ENCODE measurements around the gene HRAS. TPM values are rescaled to one million over a fixed set of nuclear protein-coding genes. Genes with fewer than 3 reads are reported as not detected.

The HRAS gene
- total RNA-seq, 1 donor from 2014 or later: 21.2 TPM

DNA sequence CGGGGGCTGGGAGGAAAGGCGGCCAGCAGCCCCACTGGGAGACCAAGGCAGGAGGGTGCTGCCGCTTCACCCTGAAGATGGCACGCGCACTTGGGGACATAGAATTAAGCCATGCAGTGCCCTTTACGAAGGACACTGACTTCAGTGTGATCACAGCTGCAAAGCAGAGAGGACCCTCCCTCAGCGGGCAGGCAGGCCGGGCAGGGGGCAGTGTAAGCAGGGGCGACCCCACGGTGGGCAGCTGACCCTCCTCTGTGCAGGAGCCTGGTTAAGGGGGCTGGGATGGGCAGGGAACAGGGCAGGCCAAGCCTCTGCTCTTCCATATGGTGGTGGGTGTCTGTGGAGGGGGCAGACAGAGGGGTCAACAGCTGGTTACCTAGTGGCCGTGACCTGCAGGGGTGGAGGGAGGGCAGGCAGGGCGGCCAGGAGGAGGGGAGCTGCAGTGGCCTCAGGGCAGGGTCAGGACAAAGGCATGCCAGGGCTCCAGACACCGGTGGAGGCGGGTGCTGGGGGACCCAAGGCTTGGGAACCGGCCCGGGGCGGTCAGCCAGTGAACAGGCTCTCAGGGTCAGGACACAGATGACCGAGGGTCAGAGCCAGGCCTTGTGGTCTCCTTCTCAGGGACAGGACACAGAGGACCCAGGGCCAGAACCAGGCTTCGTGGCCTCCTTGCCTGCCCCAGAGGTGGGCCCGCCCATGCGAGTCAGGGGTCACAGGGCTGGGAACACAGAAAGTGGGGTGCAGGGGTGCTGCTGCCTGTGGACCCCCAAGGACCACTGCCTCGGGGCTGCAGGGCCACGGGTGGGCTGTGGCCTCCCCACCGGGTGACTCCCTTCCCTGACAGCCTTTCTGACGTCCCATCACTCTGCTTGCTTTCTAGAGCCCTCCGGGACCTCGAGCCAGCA, 18.0 kb upstream of the HRAS start:
- no peaks in the 10 kb centered on the region for H3K36me3 Mint-ChIP-seq
- Histone ChIP-seq H3K9me3 (ENCODE audit: low read depth) (no peaks in the 10 kb centered on the region), H3K27me3 (peaks cover 41% of the 10 kb centered on the region), H3K79me2 (ENCODE audit: low read depth) (no peaks in the 10 kb centered on the region), H3K27ac (no peak overlapping the region), H3K36me3 (no peaks in the 10 kb centered on the region), H4K20me1 (ENCODE audit: low read depth) (peaks cover 11% of the 10 kb centered on the region), H3F3A (ENCODE audit: low read depth) (peaks cover 20% of the 10 kb centered on the region), H3K4me3 (no peak overlapping the region), H2AFZ (replicated peaks) (no peak overlapping the region), H3K4me2 (no peak overlapping the region), H3K9ac (no peak overlapping the region), H3K4me1 (peaks cover 7% of the 10 kb centered on the region)
- no peak for TF ChIP-seq EZH2 (IDR thresholded peaks at IDR 0.05)
- TF ChIP-seq, protein P1, sequence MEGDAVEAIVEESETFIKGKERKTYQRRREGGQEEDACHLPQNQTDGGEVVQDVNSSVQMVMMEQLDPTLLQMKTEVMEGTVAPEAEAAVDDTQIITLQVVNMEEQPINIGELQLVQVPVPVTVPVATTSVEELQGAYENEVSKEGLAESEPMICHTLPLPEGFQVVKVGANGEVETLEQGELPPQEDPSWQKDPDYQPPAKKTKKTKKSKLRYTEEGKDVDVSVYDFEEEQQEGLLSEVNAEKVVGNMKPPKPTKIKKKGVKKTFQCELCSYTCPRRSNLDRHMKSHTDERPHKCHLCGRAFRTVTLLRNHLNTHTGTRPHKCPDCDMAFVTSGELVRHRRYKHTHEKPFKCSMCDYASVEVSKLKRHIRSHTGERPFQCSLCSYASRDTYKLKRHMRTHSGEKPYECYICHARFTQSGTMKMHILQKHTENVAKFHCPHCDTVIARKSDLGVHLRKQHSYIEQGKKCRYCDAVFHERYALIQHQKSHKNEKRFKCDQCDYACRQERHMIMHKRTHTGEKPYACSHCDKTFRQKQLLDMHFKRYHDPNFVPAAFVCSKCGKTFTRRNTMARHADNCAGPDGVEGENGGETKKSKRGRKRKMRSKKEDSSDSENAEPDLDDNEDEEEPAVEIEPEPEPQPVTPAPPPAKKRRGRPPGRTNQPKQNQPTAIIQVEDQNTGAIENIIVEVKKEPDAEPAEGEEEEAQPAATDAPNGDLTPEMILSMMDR (IDR thresholded peaks at IDR 0.05): no peak
- TF ChIP-seq EZH2phosphoT487 (IDR thresholded peaks at IDR 0.05): no peak
- H3K9me3 Mint-ChIP-seq: peaks cover 2% of the 10 kb centered on the region
- peaks cover 10% of the 10 kb centered on the region for H3K4me1 Mint-ChIP-seq
- peak overlapping the region; percentile 50 for H3K27ac Mint-ChIP-seq
- no peak overlapping the region for H3K4me3 Mint-ChIP-seq
- DNase-seq (ENCODE audit: low spot score): no peak
- peaks cover 13% of the 10 kb centered on the region for H3K27me3 Mint-ChIP-seq (ENCODE audit: insufficient read depth, low read depth)

DNA sequence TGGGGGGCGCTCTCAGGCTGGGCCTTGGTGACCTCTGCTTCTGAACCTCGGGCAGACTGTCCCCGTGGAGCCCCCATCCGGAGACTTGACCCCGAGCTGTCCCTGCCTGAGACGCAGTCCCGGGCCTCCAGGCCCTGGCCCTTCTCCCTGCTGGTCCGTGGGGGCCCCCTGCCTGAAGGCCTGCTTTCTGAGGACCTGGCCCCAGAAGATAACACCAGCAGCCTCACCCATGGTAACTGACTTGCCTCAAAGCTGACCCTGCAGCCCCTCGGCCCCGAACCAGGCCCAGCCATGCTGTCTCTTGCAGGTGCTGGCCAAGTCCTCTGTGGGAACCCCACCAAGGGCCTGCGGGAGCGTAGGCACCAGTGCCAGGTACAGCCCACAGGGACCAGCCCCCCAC, 16.2 kb upstream of the HRAS start:
- H3K79me2 ChIP-seq (ENCODE audit: low read depth): no peaks in the 10 kb centered on the region
- Mint-ChIP-seq H3K36me3 (no peaks in the 10 kb centered on the region), H3K27ac (no peak overlapping the region), H3K4me3 (no peak overlapping the region), H3K27me3 (ENCODE audit: insufficient read depth, low read depth) (peaks cover 6% of the 10 kb centered on the region), H3K9me3 (no peaks in the 10 kb centered on the region), H3K4me1 (peaks cover 10% of the 10 kb centered on the region)
- H3K27me3 ChIP-seq: peaks cover 24% of the 10 kb centered on the region
- H3K4me1 ChIP-seq: peaks cover 7% of the 10 kb centered on the region
- no peak overlapping the region for H3K27ac ChIP-seq
- H3K9me3 ChIP-seq (ENCODE audit: low read depth): no peaks in the 10 kb centered on the region
- no peak overlapping the region for H2AFZ ChIP-seq (replicated peaks)
- no peak overlapping the region for H3K4me2 ChIP-seq
- H4K20me1 ChIP-seq (ENCODE audit: low read depth): peaks cover 4% of the 10 kb centered on the region
- no peak overlapping the region for H3K4me3 ChIP-seq
- H3K9ac ChIP-seq: no peak overlapping the region
- TF ChIP-seq, protein P1 (IDR thresholded peaks at IDR 0.05): no peak
- TF ChIP-seq EZH2phosphoT487 (IDR thresholded peaks at IDR 0.05) (no peak), EZH2 (IDR thresholded peaks at IDR 0.05) (no peak)
- H3K36me3 ChIP-seq: no peaks in the 10 kb centered on the region
- peaks cover 9% of the 10 kb centered on the region for H3F3A ChIP-seq (ENCODE audit: low read depth)
- DNase-seq (ENCODE audit: low spot score): no peak

DNA sequence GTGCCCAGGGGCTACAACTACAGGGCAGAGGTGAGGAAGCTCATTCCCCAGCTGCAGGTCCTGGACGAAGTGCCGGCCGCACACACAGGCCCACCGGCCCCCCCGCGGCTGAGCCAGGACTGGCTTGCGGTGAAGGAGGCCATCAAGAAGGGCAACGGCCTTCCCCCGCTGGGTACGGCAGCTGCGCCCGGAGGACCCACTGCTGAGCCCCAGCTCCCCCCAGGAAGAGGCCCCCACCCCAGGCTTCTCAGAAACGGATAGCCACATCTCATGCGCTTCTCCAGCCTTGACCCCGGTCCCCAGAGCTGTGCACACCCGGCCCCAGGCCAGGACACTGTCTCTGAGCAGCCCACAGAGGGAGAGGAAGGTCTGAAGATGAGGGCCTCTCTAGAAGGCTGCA, 15.8 kb upstream of the HRAS start:
- H3K9me3 Mint-ChIP-seq: no peaks in the 10 kb centered on the region
- H3K27me3 ChIP-seq: peaks cover 19% of the 10 kb centered on the region
- H3K27ac Mint-ChIP-seq: no peak overlapping the region
- no peak overlapping the region for H2AFZ ChIP-seq (replicated peaks)
- no peak overlapping the region for H3K4me3 ChIP-seq
- H3K4me1 Mint-ChIP-seq: peaks cover 10% of the 10 kb centered on the region
- peaks cover 5% of the 10 kb centered on the region for H3K27me3 Mint-ChIP-seq (ENCODE audit: insufficient read depth, low read depth)
- no peak overlapping the region for H3K4me3 Mint-ChIP-seq
- TF ChIP-seq, protein P1 (IDR thresholded peaks at IDR 0.05): no peak
- no peak for TF ChIP-seq EZH2phosphoT487 (IDR thresholded peaks at IDR 0.05)
- no peak for TF ChIP-seq EZH2 (IDR thresholded peaks at IDR 0.05)
- no peaks in the 10 kb centered on the region for H3K36me3 ChIP-seq
- DNase-seq (ENCODE audit: low spot score): no peak
- H3K36me3 Mint-ChIP-seq: no peaks in the 10 kb centered on the region
- H3K9ac ChIP-seq: no peak overlapping the region
- peaks cover 5% of the 10 kb centered on the region for H3F3A ChIP-seq (ENCODE audit: low read depth)
- no peak overlapping the region for H3K27ac ChIP-seq
- no peaks in the 10 kb centered on the region for H4K20me1 ChIP-seq (ENCODE audit: low read depth)
- no peaks in the 10 kb centered on the region for H3K79me2 ChIP-seq (ENCODE audit: low read depth)
- H3K4me1 ChIP-seq: peaks cover 4% of the 10 kb centered on the region
- no peak overlapping the region for H3K4me2 ChIP-seq
- no peaks in the 10 kb centered on the region for H3K9me3 ChIP-seq (ENCODE audit: low read depth)

All from neural progenitor cell (in vitro differentiated cells).